Hair follicle dermal papilla cell (primary cell): ENCODE results near the gene PLXNA1. TPM values are rescaled to one million over a fixed set of nuclear protein-coding genes. Genes with fewer than 3 reads are reported as not detected.

Source experiments
- total RNA-seq: library from RNA; depleted of rRNA; stranded (reverse); fragments of >200 nt; gene quantifications from 2 replicates; pipeline ENCODE4 v1.2.3, GENCODE V29; 2012

The PLXNA1 gene
- 114 and 138 TPM in 2 replicates for total RNA-seq

DNA sequence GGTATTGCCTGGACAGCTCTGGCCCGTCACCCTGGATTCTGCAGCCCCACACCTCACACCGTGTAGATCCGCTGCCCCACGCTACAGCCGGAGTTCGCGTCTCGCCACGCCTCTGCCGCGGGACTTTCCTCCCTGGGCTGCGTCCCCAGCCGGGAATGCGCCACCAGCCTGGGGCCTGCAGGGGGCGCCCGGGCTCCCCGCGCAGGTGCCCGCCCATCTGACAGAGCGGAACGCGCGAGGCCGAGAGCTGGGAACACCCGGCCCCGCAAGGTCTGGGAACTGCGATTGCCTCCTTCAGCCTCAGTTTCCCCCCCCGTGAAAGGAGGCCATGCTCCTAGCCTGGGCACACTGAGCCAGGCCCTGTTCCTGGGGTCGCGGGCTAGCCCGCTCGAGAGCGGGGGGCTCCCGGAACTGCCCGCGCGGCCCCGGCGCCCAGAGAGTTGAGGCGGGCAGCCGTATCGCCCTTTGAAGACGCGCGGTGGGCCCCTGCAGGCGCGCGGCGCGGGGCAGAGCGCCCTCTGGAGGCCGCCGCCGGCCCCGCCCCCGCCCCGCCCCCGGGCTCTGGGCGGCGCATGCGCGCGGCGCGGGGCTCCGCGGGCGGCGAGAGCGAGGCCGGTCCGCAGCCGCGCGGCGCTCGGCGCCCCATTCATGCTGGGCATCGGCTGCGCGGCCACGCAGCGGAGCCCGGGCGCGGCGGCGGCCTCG, at the start of gene PLXNA1:
Gene PLXNA1, plus strand, starts transcription at position 645 of the 705 bp plus-strand sequence. CDS start 5,479 bp downstream, outside the sequence.

Other genes with a start within 250 kb of the PLXNA1 start
- not detected in 2 replicates for gene PRR23E, start 210.0 kb downstream of the PLXNA1 start, total RNA-seq